PFSK-1 (cell line): ENCODE data around the gene KLHL7. TPM values are rescaled to one million over a fixed set of nuclear protein-coding genes. Genes with fewer than 3 reads are reported as not detected.

Experiments
- FOXP2 ChIP-seq: optimal IDR thresholded peaks from 2 replicates; pipeline ENCODE3; 2011; ENCODE audit warnings: borderline replicate concordance, control low read depth, inconsistent platforms; ENCODE audit not compliant: insufficient read depth; ENCODE audit errors: extremely low read length, extremely low read depth
- POLR2AphosphoS5 ChIP-seq: IDR thresholded peaks from 2 replicates; pipeline ENCODE4 v1.6.1; 2012; ENCODE audit warnings: low read depth, mild to moderate bottlenecking, control low read depth, low read length, moderate library complexity
- REST ChIP-seq, 2 experiments: IDR thresholded peaks; 2 replicates each; pipeline versions ENCODE4 v1.6.1 to v1.8.0; 2011 to 2012; ENCODE audit warnings: low read depth in 2 of 2, low read length in 2 of 2, control low read depth in 1 of 2, inconsistent platforms in 1 of 2, mild to moderate bottlenecking in 1 of 2, moderate library complexity in 1 of 2; ENCODE audit not compliant: insufficient read depth in 1 of 2
- SIN3A ChIP-seq: IDR thresholded peaks from 2 replicates; pipeline ENCODE4 v1.6.1; 2012; ENCODE audit warnings: mild to moderate bottlenecking, low read length, moderate library complexity, borderline replicate concordance; ENCODE audit not compliant: insufficient read depth
- TAF1 ChIP-seq: IDR thresholded peaks from 2 replicates; pipeline ENCODE4 v1.6.1; 2012; ENCODE audit warnings: low read length, control low read depth, borderline replicate concordance; ENCODE audit not compliant: insufficient read depth
- polyA plus RNA-seq: library from polyadenylated mRNA; unstranded; fragments of >200 nt; gene quantifications from one replicate; pipeline ENCODE4 v1.2.1, GENCODE V29; 2012; ENCODE audit warnings: low read depth, missing spikeins; ENCODE audit not compliant: insufficient read length

Gene KLHL7, protein sequence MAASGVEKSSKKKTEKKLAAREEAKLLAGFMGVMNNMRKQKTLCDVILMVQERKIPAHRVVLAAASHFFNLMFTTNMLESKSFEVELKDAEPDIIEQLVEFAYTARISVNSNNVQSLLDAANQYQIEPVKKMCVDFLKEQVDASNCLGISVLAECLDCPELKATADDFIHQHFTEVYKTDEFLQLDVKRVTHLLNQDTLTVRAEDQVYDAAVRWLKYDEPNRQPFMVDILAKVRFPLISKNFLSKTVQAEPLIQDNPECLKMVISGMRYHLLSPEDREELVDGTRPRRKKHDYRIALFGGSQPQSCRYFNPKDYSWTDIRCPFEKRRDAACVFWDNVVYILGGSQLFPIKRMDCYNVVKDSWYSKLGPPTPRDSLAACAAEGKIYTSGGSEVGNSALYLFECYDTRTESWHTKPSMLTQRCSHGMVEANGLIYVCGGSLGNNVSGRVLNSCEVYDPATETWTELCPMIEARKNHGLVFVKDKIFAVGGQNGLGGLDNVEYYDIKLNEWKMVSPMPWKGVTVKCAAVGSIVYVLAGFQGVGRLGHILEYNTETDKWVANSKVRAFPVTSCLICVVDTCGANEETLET
- polyA plus RNA-seq = 14.1 TPM

GRCh38 chr7:23105644-23106056, at the start of gene KLHL7:
TSS of gene KLHL7 (plus strand) at chr7:23105785. CDS start at chr7:23106027, 242 bp downstream.
- TF ChIP-seq REST (IDR thresholded peaks at IDR 0.05; ENCODE audit: insufficient read depth in 1 of 2, low read depth in 2 of 2, low read length in 2 of 2) (peak in 1 of 2 experiments; percentile 70; a peak in 2 of 4 replicates), FOXP2 (peak; percentile 84), POLR2AphosphoS5 (peak; percentile 92), TAF1 (peak; percentile 71; the same call in 1 of the 2 replicates), SIN3A (0 out of 2 replicates have a peak, but pooled peaks have one; percentile 22)

GRCh38 chr7:23058408-23059096, 47.0 kb upstream of the KLHL7 start:
- TF ChIP-seq FOXP2 = no peak

DNA sequence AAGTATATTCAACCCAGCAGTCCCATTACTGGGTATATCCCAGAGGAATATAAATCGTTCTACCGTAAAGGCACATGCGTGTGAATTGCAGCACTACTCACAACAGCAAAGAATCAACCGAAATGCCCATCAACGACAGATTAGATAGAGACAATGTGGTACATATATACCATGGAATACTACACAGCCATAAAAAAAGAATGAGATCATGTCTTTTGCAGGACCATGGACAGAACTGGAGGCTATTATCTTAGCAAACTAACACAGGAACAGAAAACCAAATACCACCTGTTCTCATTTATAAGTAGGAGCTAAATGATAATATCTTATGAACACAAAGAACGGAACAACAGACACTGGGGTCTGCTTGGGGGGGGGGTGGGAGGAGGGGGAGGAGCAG, 44.3 kb upstream of the KLHL7 start:
- TF ChIP-seq SIN3A = no peak
- TF ChIP-seq POLR2AphosphoS5 = no peak
- TF ChIP-seq FOXP2 = no peak
- peak in 1 of 2 experiments; percentile 65; a peak in 1 of 4 replicates for TF ChIP-seq REST (IDR thresholded peaks at IDR 0.05; ENCODE audit: insufficient read depth in 1 of 2, low read depth in 2 of 2, low read length in 2 of 2)
- no peak for TF ChIP-seq TAF1

DNA sequence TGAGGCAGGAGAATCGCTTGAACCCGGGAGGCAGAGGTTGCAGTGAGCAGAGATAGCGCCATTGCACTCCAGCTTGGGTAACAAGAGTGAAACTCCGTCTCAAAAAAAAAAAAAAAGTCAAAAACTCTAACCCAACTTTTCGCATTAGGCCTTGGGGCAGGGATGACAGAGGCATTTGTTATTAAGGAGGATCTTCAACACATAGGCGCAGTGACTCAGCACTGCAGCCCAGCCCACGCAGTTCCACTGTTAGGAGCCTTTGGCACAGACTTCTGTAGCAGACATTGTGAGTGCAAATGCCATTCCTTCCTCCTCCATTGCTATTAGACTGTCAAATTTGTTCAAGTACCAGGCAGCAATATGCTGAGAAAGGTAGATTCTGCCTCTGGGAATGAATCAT, 43.1 kb upstream of the KLHL7 start:
- TF ChIP-seq SIN3A (no peak), FOXP2 (no peak)

- TF ChIP-seq FOXP2 = no peak
- TF ChIP-seq REST (IDR thresholded peaks at IDR 0.05; ENCODE audit: insufficient read depth in 1 of 2, low read depth in 2 of 2, low read length in 2 of 2) = no peak
Observed at GRCh38 chr7:23065974-23066373, 39.6 kb upstream of the KLHL7 start.

DNA sequence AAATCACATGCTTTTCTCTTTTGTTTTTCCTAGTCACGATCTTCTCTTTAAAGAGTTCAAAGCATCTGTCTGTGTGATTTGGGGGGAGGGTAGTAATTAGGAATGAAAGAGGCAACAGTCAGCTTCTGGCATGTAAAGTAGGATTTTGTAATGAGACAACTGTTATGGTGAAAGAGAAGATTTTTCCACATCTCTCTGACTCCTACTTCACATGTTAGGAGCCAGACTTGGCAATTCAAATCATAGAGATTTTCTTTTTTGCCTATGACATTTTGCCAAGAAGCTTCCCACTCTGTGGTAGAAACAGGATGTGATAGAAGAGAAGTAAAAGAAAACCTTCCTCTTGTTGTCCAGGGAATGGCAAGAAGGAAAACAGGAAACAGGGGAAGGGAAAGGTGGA, 38.3 kb upstream of the KLHL7 start:
- TF ChIP-seq FOXP2 (no peak), TAF1 (no peak), POLR2AphosphoS5 (no peak), SIN3A (no peak), REST (IDR thresholded peaks at IDR 0.05; ENCODE audit: insufficient read depth in 1 of 2, low read depth in 2 of 2, low read length in 2 of 2) (no peak)
